HFFc6 (cell line): ENCODE results near the gene DNAH14. TPM values are rescaled to one million over a fixed set of nuclear protein-coding genes. Genes with fewer than 3 reads are reported as not detected.
"Not testable (repeated sequence)": the region's sequence is repeated elsewhere in the genome, so short reads cannot be mapped to it uniquely, and the experiment has no call there.

Source experiments
- DNase-seq: peaks from one replicate; pipeline ENCODE4 v3.0.0-alpha.2; 2018
- H3K27ac Mint-ChIP-seq: 2 replicates; pipeline ENCODE4 v1.8.0; 2020; ENCODE audit warnings: mild to moderate bottlenecking, mixed read lengths
- H3K27me3 Mint-ChIP-seq: 2 replicates; pipeline ENCODE4 v1.8.0; 2021; ENCODE audit warnings: mild to moderate bottlenecking, moderate library complexity, mixed read lengths; ENCODE audit not compliant: insufficient read depth
- H3K36me3 Mint-ChIP-seq: 2 replicates; pipeline ENCODE4 v1.8.0; 2021; ENCODE audit warnings: low read depth, mixed read lengths
- H3K4me1 Mint-ChIP-seq: 2 replicates; pipeline ENCODE4 v1.8.0; 2020; ENCODE audit warnings: low read depth, mixed read lengths
- H3K4me3 Mint-ChIP-seq: 2 replicates; pipeline ENCODE4 v1.8.0; 2020; ENCODE audit warnings: mild to moderate bottlenecking, moderate library complexity, mixed read lengths
- H3K9me3 Mint-ChIP-seq: 2 replicates; pipeline ENCODE4 v1.8.0; 2020; ENCODE audit warnings: mild to moderate bottlenecking, mixed read lengths
- total RNA-seq, 6 experiments: library from RNA; stranded (reverse); fragmentation: NEBNext Ultra II Directional; extraction: Animal tissue kit (Norgen Biotek cat#: 25700); gene quantifications; 2 replicates in 1 of 6; 3 replicates in 5 of 6; pipeline ENCODE4 v1.2.3, GENCODE V29; 2021
- TF ChIP-seq, protein P1 (sequence below): fragments of 200-600 bp; sonication (generic); IDR thresholded peaks from 2 replicates; pipeline ENCODE4 v1.5.0; 2021; ENCODE audit warnings: antibody characterized with exemption, mild to moderate bottlenecking

DNAH14 gene
- total RNA-seq, 6 experiments from 2014 or later = 6.0 to 8.4 (median 6.9) TPM

DNA sequence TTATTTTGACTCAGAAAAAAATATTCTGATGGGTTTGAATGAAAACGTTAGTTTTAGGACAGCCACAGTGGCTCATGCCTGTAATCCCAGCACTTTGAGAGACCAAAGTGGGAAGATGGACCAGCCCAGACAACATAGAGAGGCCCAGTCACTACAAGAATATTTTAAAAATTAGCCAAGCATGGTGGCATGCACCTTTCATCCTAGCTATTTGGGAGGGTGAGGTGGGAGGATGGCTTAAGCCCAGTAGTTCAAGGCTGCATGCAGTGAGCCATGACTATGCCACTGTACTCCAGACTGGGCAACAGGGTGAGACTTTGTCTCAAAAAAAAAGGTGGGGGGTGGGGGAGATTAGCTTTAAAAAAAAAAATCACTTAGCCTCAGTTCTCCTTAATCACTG is 370.9 kb downstream of the DNAH14 start:
- H3K9me3 Mint-ChIP-seq = no peaks in the 10 kb centered on the region
- DNase-seq = no peak
- H3K36me3 Mint-ChIP-seq = no peaks in the 10 kb centered on the region
- peaks cover 5% of the 10 kb centered on the region; the same call in 1 of the 2 replicates for H3K27me3 Mint-ChIP-seq
- TF ChIP-seq, protein P1, sequence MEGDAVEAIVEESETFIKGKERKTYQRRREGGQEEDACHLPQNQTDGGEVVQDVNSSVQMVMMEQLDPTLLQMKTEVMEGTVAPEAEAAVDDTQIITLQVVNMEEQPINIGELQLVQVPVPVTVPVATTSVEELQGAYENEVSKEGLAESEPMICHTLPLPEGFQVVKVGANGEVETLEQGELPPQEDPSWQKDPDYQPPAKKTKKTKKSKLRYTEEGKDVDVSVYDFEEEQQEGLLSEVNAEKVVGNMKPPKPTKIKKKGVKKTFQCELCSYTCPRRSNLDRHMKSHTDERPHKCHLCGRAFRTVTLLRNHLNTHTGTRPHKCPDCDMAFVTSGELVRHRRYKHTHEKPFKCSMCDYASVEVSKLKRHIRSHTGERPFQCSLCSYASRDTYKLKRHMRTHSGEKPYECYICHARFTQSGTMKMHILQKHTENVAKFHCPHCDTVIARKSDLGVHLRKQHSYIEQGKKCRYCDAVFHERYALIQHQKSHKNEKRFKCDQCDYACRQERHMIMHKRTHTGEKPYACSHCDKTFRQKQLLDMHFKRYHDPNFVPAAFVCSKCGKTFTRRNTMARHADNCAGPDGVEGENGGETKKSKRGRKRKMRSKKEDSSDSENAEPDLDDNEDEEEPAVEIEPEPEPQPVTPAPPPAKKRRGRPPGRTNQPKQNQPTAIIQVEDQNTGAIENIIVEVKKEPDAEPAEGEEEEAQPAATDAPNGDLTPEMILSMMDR = no peak
- no peak overlapping the region for H3K4me3 Mint-ChIP-seq
- H3K27ac Mint-ChIP-seq = no peak overlapping the region
- H3K4me1 Mint-ChIP-seq = no peaks in the 10 kb centered on the region

DNA sequence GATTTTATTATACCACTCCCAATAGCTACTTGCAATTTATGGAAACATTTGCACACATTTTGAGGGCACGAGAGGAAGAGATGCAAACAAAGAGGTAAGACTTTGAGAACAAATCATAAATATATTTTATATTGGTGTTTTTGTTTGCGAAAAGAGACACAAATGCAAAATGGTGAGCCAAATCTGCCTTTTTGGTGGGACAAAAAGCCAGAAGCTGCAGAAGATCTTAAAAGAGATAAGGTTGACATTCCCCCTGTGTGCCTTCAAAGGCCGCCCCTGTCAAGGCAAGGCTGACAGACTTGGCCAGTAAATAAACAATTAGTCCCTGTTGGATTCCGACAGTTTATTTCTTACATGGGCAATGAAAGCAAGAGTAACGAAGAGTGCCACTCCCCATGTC is 375.5 kb downstream of the DNAH14 start:
- peaks cover 2% of the 10 kb centered on the region for H3K27me3 Mint-ChIP-seq
- H3K9me3 Mint-ChIP-seq = no peaks in the 10 kb centered on the region
- no peak overlapping the region for H3K27ac Mint-ChIP-seq
- no peak overlapping the region for H3K4me3 Mint-ChIP-seq
- no peak for DNase-seq
- H3K4me1 Mint-ChIP-seq = no peaks in the 10 kb centered on the region
- TF ChIP-seq, protein P1 = no peak
- H3K36me3 Mint-ChIP-seq = no peaks in the 10 kb centered on the region

DNA sequence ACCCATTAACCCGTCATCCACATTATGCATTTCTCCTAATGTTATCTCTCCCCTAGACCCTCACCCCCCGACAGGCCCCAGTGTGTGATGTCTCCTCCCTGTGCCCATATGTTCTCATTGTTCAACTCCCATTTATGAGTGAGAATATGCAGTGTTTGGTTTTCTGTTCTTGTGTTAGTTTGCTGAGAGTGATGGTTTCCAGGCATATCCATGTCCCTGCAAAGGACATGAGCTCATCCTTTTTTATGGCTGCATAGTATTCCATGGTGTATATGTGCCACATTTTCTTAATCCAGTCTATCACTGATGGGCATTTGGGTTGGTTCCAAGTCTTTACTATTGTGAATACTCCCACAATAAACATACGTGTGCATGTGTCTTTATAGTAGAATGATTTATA is 381.1 kb downstream of the DNAH14 start:
- H3K36me3 Mint-ChIP-seq, H3K27ac Mint-ChIP-seq, H3K9me3 Mint-ChIP-seq, H3K27me3 Mint-ChIP-seq, H3K4me3 Mint-ChIP-seq, DNase-seq, H3K4me1 Mint-ChIP-seq: not testable (repeated sequence)

DNA sequence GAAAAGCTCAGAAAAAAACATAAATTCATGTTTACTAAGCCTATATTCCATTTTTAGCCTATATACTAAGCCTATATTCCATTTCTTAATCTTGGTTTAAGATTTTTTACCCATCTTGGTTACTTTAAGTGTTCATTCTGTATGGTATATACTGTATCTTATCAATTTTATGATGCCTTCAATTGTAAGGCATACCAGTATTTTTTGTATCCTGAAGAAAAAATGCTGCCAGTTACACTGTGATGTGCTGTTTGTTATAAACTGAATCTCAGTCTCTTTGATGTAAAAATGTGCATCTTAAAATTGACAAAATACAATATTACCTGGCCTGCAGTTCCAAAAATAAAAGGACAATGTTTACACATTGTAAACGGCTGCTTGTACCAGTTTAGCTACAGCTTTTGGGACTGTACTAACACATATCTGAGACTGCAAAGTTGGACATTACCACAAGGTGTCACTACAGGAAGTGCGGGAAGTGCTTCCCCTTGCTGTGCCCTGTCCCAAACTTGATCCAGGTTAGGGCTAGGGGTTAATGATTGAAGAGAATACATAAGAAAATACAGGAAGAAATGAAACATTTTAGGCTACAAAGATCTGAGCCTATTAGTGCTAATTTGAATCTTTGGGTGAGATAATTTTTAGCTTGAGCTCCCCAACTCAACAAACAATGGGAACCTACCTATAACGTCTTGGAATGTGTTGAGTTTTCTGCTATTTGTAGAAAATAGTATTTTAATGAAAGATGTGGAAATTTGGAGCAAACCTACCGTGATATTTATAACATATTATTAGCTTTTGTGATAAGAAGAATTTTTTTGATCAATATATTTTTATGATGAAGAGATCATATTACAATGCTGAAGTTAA is 389.5 kb downstream of the DNAH14 start:
- H3K9me3 Mint-ChIP-seq = no peaks in the 10 kb centered on the region; the same call in 1 of the 2 replicates
- no peak overlapping the region for H3K27ac Mint-ChIP-seq
- peaks cover 15% of the 10 kb centered on the region for H3K27me3 Mint-ChIP-seq

DNA sequence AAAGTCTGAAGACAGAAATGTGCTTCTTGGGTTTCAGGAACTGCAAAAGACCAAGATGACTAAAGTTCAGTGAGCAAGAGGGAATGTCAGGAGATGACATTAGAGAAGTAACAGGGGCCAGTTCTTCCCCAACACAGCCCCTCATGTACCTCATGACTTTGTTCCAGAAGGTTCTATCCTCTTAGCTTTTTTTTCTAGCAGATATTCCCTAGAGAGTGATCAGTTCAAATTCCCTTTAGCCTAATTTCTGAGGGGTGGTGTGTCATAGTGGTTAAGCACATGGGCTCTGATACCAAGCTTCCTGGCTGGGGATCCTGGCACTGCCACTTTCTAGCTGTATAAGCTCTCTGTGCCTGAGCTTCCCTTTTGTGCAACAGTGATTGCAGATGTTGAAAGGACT is 390.4 kb downstream of the DNAH14 start:
- Mint-ChIP-seq H3K4me3 (no peak overlapping the region), H3K4me1 (0 out of 2 replicates have a peak, but pooled peaks cover 8% of the 10 kb centered on the region), H3K27ac (no peak overlapping the region), H3K27me3 (peaks cover 14% of the 10 kb centered on the region), H3K36me3 (no peaks in the 10 kb centered on the region), H3K9me3 (no peaks in the 10 kb centered on the region; the same call in 1 of the 2 replicates)
- DNase-seq = no peak
- TF ChIP-seq, protein P1 = no peak

More for the DNA sequence above, 389.5 kb downstream of the DNAH14 start:
- H3K4me1 Mint-ChIP-seq = 0 out of 2 replicates have a peak, but pooled peaks cover 8% of the 10 kb centered on the region
- TF ChIP-seq, protein P1 = peak; percentile 85
- H3K4me3 Mint-ChIP-seq = no peak overlapping the region
- DNase-seq = peak; percentile 40
- no peaks in the 10 kb centered on the region for H3K36me3 Mint-ChIP-seq

DNA sequence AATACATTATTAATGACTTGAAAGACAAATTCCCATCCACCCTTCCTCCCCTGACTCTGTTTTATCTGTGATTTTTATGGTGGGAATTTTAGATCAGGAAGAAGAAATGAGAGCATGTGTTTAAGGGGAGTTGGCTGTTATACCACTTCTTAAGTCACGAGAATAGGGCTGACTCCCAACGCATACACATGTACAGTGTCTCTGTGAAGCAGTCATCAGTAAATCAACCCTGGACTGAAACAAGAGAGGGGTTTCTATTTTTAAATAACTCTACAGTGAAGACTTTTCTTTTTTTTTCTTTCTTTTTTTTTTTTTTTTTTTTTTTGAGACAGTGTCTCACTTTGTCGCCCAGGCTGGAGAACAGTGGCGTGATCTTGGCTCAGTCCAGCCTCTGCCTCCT is 392.3 kb downstream of the DNAH14 start:
- Mint-ChIP-seq H3K4me3 (no peak overlapping the region), H3K9me3 (no peaks in the 10 kb centered on the region)

More for the DNA sequence above, 392.3 kb downstream of the DNAH14 start:
- TF ChIP-seq, protein P1 = no peak
- Mint-ChIP-seq H3K36me3 (no peaks in the 10 kb centered on the region), H3K4me1 (0 out of 2 replicates have a peak, but pooled peaks cover 8% of the 10 kb centered on the region), H3K27ac (no peak overlapping the region), H3K27me3 (peaks cover 8% of the 10 kb centered on the region)
- no peak for DNase-seq
